Middle frontal gyrus (tissue), 1 donor: ENCODE measurements around the gene VAMP5.
"Not testable (repeated sequence)": the region's sequence is repeated elsewhere in the genome, so short reads cannot be mapped to it uniquely, and the experiment has no call there.

Source experiments
- DNase-seq: peaks from one replicate; pipeline ENCODE4 v3.0.0-alpha.2; 2015; ENCODE audit warnings: low spot score; ENCODE audit errors: extremely low spot score

The VAMP5 gene

GRCh38 chr2:85584354-85584856, at the start of gene VAMP5:
TSS of gene VAMP5 (plus strand) at chr2:85584431. CDS start at chr2:85584491, 60 bp downstream.
- no peak for DNase-seq

- DNase-seq: no peak
Observed at GRCh38 chr2:85534881-85535280, 49.4 kb upstream of the VAMP5 start.

- DNase-seq: no peak
Observed at GRCh38 chr2:85536479-85536878, 47.8 kb upstream of the VAMP5 start.

GRCh38 chr2:85537600-85538506, 46.4 kb upstream of the VAMP5 start:
- DNase-seq: no peak

GRCh38 chr2:85538507-85539360, 45.5 kb upstream of the VAMP5 start, which contains the start of gene MAT2A:
TSS of gene MAT2A (plus strand) at chr2:85539168. CDS start at chr2:85539288, 120 bp downstream.
- peak; percentile 75 for DNase-seq

GRCh38 chr2:85539361-85540132, 44.7 kb upstream of the VAMP5 start:
- no peak for DNase-seq

- no peak for DNase-seq
Observed at GRCh38 chr2:85540133-85540648, 44.0 kb upstream of the VAMP5 start.

- DNase-seq: no peak
Observed at GRCh38 chr2:85541262-85541661, 43.0 kb upstream of the VAMP5 start.

- DNase-seq: no peak
Observed at GRCh38 chr2:85541753-85542457, 42.3 kb upstream of the VAMP5 start.

GRCh38 chr2:85542777-85543176, 41.5 kb upstream of the VAMP5 start:
- no peak for DNase-seq

GRCh38 chr2:85544254-85544691, 40.0 kb upstream of the VAMP5 start:
- DNase-seq: not testable (repeated sequence)

GRCh38 chr2:85544915-85545779, 39.1 kb upstream of the VAMP5 start:
- DNase-seq: not testable (repeated sequence)

- no peak for DNase-seq
Observed at GRCh38 chr2:85545780-85546240, 38.4 kb upstream of the VAMP5 start.

GRCh38 chr2:85547089-85547858, 37.0 kb upstream of the VAMP5 start:
- DNase-seq: no peak

GRCh38 chr2:85547859-85548607, 36.2 kb upstream of the VAMP5 start:
- no peak for DNase-seq

GRCh38 chr2:85548608-85548900, 35.7 kb upstream of the VAMP5 start:
- no peak for DNase-seq

- no peak for DNase-seq
Observed at GRCh38 chr2:85549095-85549494, 35.1 kb upstream of the VAMP5 start.

- no peak for DNase-seq
Observed at GRCh38 chr2:85549826-85550225, 34.4 kb upstream of the VAMP5 start.
